A673 (cell line): ENCODE measurements around the gene OR51S1. TPM values are rescaled to one million over a fixed set of nuclear protein-coding genes. Genes with fewer than 3 reads are reported as not detected.
A peak's percentile ranks its signal among the peaks of the same experiment; 100 is the strongest.

ENCODE experiments used
- Bru-seq: library from RNA; stranded (reverse); fragments of 400-500 nt; gene quantifications from one replicate; lab custom pipeline; 2021; lab: Mats Ljungman, UMichigan
- BruChase-seq, 2 experiments: library from RNA; stranded (reverse); fragments of 400-500 nt; gene quantifications; one replicate each; lab custom pipeline; 2021; lab: Mats Ljungman, UMichigan
- BruUV-seq: library from RNA; stranded (reverse); fragments of 400-500 nt; replicated peaks from 2 replicates; lab custom pipeline; 2021; lab: Mats Ljungman, UMichigan
- CTCF ChIA-PET: fragments of 300-600 bp; sonication (Branson Sonifier 250); formaldehyde crosslinking; loops from one replicate; lab custom pipeline; 2022; ENCODE audit warnings: antibody characterized with exemption; lab: Charles Lee
- POLR2A ChIA-PET: fragments of 300-600 bp; sonication (Branson Sonifier 250); formaldehyde crosslinking; loops from one replicate; lab custom pipeline; 2022; ENCODE audit warnings: antibody characterized with exemption; ENCODE audit not compliant: low non-redundant PET; lab: Charles Lee
- DNase-seq: peaks from one replicate; pipeline ENCODE4 v3.0.0-alpha.2; 2015; ENCODE audit warnings: low spot score
- H3K27ac ChIP-seq: fragments of 200-600 bp; sonication (generic); 2 replicates; pipeline ENCODE4 v1.5.1; 2016; ENCODE audit warnings: mixed run types, low read depth, mild to moderate bottlenecking, mixed read lengths, antibody characterized with exemption, low read length; ENCODE audit not compliant: poor library complexity, severe bottlenecking
- H3K27me3 ChIP-seq: fragments of 200-600 bp; sonication (generic); replicated peaks from 2 replicates; pipeline ENCODE4 v1.6.1; 2017; ENCODE audit warnings: mixed run types, low read depth, mild to moderate bottlenecking, mixed read lengths, antibody characterized with exemption, low read length; ENCODE audit not compliant: insufficient read depth, poor library complexity
- H3K36me3 ChIP-seq: fragments of 200-600 bp; sonication (generic); 2 replicates; pipeline ENCODE4 v1.6.1; 2016; ENCODE audit warnings: mixed run types, mild to moderate bottlenecking, mixed read lengths, antibody characterized with exemption, low read length; ENCODE audit not compliant: insufficient read depth, poor library complexity, severe bottlenecking
- H3K4me1 ChIP-seq: fragments of 200-600 bp; sonication (generic); 2 replicates; pipeline ENCODE4 v1.6.1; 2017; ENCODE audit warnings: mixed run types, mild to moderate bottlenecking, mixed read lengths, antibody characterized with exemption, low read length; ENCODE audit not compliant: insufficient read depth, poor library complexity, severe bottlenecking
- H3K4me3 ChIP-seq: fragments of 200-600 bp; sonication (generic); 2 replicates; pipeline ENCODE4 v1.5.1; 2016; ENCODE audit warnings: low read depth, mixed run types, mild to moderate bottlenecking, mixed read lengths, low read length; ENCODE audit not compliant: poor library complexity, severe bottlenecking
- H3K9me3 ChIP-seq: fragments of 200-600 bp; sonication (generic); 2 replicates; pipeline ENCODE4 v1.6.1; 2016; ENCODE audit warnings: mixed run types, low read depth, mild to moderate bottlenecking, mixed read lengths, antibody characterized with exemption, low read length; ENCODE audit not compliant: poor library complexity, severe bottlenecking
- CTCF ChIP-seq: fragments of 300-800, 200-600 bp; sonication (generic); conservative IDR thresholded peaks from 2 replicates; pipeline ENCODE4 v1.5.1; 2017; ENCODE audit warnings: low read depth, mild to moderate bottlenecking, antibody characterized with exemption, low read length, moderate library complexity, mixed read lengths
- EZH2 ChIP-seq: fragments of 200-600 bp; sonication (generic); IDR thresholded peaks from 2 replicates; pipeline ENCODE4 v1.6.1; 2017; ENCODE audit warnings: borderline replicate concordance, low read depth, mild to moderate bottlenecking, mixed read lengths, antibody characterized with exemption, low read length; ENCODE audit not compliant: poor library complexity, severe bottlenecking
- intact Hi-C: fragments of 100-400 bp; cut with micrococcal nuclease; formaldehyde crosslinking; loops from one replicate; pipeline ENCODE4 v1.10.0; 2022; ENCODE audit not compliant: unreplicated experiment
- long read RNA-seq: library from polyadenylated mRNA; stranded (forward); transcript quantifications from one replicate; pipeline ENCODE4 v2.0.0, GENCODE V29; 2022
- total RNA-seq: library from RNA; stranded (reverse); gene quantifications from 2 replicates; pipeline ENCODE4 v1.2.3, GENCODE V29; 2021

The OR51S1 gene, protein sequence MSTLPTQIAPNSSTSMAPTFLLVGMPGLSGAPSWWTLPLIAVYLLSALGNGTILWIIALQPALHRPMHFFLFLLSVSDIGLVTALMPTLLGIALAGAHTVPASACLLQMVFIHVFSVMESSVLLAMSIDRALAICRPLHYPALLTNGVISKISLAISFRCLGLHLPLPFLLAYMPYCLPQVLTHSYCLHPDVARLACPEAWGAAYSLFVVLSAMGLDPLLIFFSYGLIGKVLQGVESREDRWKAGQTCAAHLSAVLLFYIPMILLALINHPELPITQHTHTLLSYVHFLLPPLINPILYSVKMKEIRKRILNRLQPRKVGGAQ
- total RNA-seq (not detected in 2 replicates), Bru-seq, nascent RNA (not detected), BruChase-seq, experiment 1, labeled RNA remaining after a 2-hour chase (not detected), BruChase-seq, experiment 2, labeled RNA remaining after a 6-hour chase (not detected)
- long read RNA-seq = 0 reads

DNA sequence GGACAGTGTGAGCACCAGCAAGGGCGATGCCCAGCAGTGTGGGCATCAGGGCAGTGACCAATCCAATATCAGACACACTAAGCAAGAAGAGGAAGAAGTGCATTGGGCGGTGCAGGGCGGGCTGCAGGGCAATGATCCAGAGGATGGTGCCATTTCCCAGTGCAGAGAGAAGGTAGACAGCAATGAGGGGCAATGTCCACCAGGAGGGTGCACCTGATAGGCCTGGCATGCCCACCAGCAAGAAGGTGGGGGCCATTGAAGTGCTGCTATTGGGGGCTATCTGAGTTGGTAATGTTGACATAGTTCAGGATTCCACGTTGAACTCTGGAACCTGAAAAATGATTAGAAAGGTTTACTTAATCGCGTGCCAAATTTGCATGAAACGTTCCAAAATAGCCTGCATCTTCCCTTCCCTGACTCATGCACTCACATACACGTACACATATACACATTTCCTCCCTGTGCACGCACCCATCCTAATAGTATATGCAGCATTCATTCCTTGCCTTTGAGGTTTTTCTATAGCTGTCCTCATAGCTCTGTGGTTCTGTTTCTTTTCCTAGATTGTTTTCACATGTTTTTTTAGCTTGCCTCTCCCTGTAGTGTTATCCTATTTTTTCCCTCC is at the start of gene OR51S1:
Gene OR51S1 (minus strand): TSS at position 301 of the 625 bp plus-strand sequence. CDS start 0 bp downstream, at position 301.
- no peak for DNase-seq
- TF ChIP-seq CTCF (no peak), EZH2 (no peak)
- ChIA-PET POLR2A (no interaction called here), CTCF (no interaction called here)
- Histone ChIP-seq H3K27ac (no peak within 1 kb of the TSS), H3K4me1 (no peaks in the 10 kb centered on the region), H3K9me3 (no peaks in the 10 kb centered on the region), H3K36me3 (no peaks in the 10 kb centered on the region), H3K4me3 (no peak within 1 kb of the TSS), H3K27me3 (no peaks in the 10 kb centered on the region)
- no TSS peak for BruUV-seq
- intact Hi-C loops = no loop called here

DNA sequence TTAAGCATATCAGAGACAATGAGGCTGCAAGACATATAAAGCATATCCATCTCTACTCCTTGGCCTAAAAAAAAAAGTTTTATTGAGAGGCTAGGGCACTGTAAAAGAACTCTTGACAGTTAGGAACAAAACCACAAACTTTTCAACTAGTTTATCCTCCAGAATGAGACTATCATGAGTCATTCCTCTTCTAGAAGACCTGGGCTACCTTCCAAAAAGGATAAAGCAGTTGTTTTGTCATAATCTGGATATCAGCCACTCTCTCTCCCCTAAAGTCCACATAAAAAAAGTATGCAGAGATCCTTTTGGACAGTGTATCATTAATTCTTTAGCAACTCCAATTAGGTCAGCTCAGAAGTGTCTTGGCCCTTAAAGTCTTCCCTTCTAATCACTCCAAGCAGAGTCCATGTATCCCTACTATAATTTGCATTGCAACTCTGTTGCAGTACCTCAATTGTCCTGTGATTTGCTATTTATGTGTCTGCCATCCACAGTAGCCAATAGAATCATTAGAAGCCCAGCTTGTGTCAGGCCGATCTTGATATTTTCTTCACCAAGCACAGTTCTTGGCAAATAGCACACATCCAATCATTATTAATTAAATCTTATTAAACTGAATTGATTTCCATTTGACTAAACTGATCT is 43.1 kb upstream of the OR51S1 start:
- Histone ChIP-seq H3K4me3 (no peak overlapping the region), H3K36me3 (no peaks in the 10 kb centered on the region), H3K27me3 (no peaks in the 10 kb centered on the region), H3K4me1 (no peaks in the 10 kb centered on the region), H3K27ac (no peak overlapping the region), H3K9me3 (no peaks in the 10 kb centered on the region)
- DNase-seq = peak; percentile 12
- CTCF ChIA-PET = no interaction called here
- no TSS peak for BruUV-seq
- TF ChIP-seq CTCF (no peak), EZH2 (no peak)
- POLR2A ChIA-PET = no interaction called here
- intact Hi-C loops = no loop called here

GRCh38 chr11:4890279-4890678 is 41.3 kb upstream of the OR51S1 start:
- TF ChIP-seq CTCF (no peak), EZH2 (no peak)
- H3K27me3 ChIP-seq = no peaks in the 10 kb centered on the region
- no peak overlapping the region for H3K4me3 ChIP-seq
- no peak for DNase-seq
- H3K4me1 ChIP-seq = no peaks in the 10 kb centered on the region
- BruUV-seq = no TSS peak
- ChIA-PET CTCF (no interaction called here), POLR2A (no interaction called here)
- H3K36me3 ChIP-seq = no peaks in the 10 kb centered on the region
- H3K9me3 ChIP-seq = no peaks in the 10 kb centered on the region
- H3K27ac ChIP-seq = no peak overlapping the region
- intact Hi-C loops = no loop called here
